Measurements from ENCODE around the gene HACD2.

GRCh38 chr3:123527046-123527445 lies 57.8 kb downstream of the HACD2 start:
- TF ChIP-seq EZH2phosphoT487 (IDR thresholded peaks at IDR 0.05; ENCODE audit: insufficient read depth, low read depth): no peak
- no peak for TF ChIP-seq EZH2 (IDR thresholded peaks at IDR 0.05; ENCODE audit: insufficient read depth, poor library complexity, severe bottlenecking)

Measured in GM23248 (cell line).